HG03108 (cell line): ENCODE measurements around the gene CDH1.

Source experiments
- ATAC-seq: cut with Tn5 transposase; IDR thresholded peaks from one replicate; pipeline ENCODE4 v1.9.1; 2021; ENCODE audit warnings: moderate library complexity; ENCODE audit not compliant: unreplicated experiment

Gene CDH1

DNA sequence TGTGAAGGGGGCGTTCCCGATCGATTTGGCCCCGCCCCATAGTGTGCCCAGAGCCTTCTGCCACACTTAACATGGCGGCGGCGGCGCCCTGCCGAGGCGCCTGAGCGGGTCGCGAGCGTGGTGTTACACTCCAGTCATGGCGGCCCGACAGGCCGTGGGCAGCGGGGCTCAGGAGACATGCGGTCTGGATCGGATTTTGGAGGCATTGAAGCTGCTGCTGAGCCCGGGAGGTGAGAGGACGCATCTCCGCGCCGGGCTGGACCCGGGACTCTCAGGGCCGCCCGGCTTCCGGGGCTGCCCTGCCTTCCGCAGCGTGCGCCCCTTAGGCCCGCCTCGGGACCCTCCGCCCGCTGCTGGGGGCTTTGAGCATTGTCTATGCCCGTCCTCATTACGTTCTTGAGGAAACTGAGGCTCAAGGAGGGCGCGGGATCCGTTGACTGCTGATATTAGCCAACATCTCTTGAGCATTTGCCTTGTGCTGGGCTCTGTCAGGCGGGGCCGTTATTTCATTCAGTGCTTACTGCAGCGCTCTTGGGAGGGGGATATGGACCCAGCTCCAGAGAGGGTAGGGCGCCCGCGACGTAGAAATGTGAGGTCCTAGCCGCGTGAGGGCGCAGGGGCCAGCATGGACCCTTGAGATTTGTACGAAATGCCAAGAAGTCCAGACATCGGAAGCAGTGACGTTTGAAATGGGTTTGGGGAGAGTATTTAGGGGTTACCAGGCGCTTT is 106.6 kb downstream of the CDH1 start, which contains the start of gene TANGO6:
TSS of gene TANGO6 (plus strand) at position 50 of the 729 bp plus-strand sequence. CDS start at position 137, 87 bp downstream.
- peak; percentile 80 for ATAC-seq

GRCh38 chr16:68844211-68844564 is 107.1 kb downstream of the CDH1 start:
- no peak for ATAC-seq

- ATAC-seq, result no peak
Measured at GRCh38 chr16:68848786-68849185, 111.7 kb downstream of the CDH1 start.

GRCh38 chr16:68850481-68850880 is 113.4 kb downstream of the CDH1 start:
- ATAC-seq, result no peak

DNA sequence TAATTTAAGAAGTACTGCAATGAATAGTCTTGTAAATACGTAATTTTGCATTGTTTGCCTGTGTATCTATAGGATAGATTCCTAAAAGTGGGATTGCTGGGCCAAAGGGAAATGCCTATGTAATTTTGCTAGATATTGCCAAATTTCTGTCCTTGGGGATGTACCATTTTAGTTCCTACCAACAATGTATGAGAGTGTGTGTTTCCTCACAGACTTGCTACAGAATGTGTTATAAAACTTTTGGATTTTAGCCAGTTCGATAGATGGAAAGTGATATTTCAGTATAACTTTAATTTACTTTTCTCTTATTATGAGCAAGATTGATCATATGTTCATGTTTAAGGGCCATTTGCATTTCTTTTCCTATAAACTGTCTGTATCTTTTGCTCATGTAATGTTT is 114.5 kb downstream of the CDH1 start:
- no peak for ATAC-seq

DNA sequence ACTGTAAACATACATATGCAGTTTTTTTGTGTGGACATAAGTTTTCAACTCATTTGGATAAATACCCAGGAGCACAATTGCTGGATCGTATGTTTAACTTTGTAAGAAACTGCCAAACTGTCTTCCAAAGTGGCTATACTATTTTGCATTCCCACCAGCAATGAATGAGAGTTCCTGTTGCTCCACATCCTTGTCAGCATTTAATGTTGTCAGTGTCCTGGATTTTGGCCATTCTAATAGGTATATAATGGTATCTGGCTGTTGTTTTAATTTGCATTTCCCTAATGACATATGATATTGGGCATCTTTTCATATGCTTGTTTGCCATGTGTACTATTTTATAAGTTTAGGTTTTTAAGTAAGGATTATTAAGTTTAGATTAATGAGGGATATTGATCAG is 120.4 kb downstream of the CDH1 start:
- ATAC-seq, result no peak

DNA sequence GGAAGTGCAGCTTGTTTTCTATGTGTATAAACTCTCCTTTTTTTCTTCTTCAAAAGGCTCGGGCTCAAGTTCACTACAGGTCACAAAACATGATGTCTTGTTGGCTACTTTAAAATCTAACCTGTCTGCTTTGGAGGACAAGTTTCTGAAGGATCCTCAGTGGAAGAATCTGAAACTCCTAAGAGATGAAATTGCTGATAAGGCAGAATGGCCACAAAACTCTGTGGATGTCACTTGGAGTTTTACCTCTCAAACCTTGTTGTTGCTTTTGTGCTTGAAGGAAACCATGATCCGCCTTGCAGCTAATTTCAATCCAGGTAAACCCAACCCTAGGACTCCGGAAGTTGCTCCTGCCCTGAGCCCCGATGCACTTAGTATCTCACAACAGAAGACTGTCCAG is 122.7 kb downstream of the CDH1 start:
- ATAC-seq, result no peak

DNA sequence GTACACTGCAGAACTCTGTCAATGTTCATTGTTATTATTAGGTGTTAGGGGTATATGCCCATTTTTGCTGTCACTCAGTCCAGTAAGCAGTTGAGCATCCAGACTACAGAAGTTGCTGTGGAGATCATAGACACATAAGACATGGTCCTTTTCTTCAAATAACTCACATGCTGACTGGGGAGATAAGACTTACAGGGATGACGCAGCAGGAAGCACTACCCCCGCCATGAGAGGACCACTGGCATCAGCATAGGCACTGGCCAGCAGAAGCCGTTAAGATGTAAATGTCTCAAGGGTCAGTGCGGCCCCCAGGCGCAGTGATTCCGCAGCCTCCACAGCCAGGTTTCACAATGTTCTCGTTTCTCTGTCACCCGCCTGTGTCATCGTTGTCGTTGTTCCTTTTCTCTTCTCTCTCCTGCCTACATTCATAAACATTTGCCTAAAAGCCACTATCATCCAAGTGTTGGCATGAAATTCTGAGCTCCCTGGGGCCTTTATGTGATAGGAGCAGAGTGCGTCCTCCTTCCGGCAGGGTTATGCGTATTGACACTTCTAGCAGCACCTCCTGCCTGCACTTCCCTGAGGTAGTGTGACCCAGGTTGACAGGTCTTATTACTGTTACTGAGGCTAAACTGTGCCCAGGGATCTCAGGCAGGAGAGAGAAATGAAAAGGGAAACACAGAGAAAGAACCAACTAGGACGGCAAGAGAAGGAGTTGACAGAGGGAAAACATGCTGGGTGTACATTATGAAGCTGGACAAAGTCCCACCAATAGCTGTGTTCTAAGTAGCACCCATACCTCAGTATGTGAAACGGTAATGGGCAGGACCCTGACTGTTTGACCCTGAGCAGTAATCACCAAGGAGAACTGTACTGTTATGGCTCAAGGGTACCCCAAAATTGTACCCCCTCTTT is 124.1 kb downstream of the CDH1 start:
- ATAC-seq, result no peak

GRCh38 chr16:68866933-68867332 is 129.8 kb downstream of the CDH1 start:
- ATAC-seq, result no peak

DNA sequence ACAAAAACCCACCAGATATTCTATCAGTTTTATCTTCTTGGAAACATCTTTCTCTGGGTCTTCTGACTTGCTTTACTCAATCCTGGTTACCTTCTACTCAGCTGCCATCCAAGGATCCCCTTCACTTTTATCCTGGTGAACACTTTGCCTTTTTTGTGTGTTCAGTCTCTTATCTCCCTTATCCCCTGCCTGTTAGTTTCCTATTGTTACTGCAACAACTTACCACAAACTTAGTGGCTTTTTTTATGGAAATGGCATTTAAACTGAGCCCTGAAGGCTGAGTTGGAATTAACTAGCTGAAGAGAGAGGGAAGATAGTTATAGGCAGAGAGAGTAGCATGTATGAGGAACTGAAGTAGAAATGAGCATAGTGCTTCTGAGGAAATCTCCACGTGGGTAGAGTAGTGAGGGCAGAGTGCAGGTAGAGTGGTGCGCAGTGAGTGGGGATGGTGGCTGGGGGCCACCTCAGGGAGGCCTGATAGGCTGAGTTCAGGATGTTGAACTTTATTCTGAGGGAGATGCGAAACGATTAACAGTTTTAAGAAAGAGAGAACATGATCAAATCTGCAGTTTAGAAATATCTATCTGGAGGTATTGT is 132.5 kb downstream of the CDH1 start:
- ATAC-seq, result no peak

DNA sequence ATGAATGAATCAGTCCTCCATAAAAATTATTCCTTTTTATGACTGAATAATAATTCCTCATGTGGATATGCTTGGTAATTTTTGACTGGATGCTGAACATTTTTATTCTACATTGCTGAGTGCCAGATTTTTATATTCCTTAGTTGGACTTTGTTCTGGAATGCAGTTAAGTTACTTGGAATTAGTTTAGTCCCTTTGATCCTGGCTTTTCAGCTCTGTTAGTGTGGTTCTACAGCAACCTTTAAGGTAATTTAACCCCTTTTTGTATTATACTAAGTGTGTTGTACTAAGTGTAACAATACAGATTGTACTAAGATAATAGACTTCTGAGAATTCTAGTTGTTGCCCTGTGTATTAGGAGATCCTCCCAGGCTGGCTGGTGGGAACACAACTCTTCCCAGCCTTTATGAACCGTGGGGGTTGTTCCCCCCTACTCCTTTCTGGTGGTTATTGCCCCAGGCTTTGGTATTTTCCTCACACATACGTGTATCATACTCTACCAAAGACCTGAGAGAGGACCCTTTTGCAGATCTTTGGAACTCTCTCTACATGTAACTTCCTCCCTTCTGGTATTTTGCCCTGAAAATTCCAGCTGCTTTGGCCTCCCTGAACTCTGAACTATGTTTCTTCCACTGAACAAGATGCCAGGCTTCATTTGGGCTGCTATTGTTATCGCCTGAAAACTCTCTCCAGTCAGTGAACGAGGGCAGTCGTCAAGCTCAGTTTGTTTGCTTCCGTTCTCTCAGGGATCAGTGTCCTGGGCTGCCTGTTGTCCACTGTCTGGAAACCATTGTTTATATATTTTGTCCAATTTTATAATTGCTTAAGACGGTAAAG is 136.8 kb downstream of the CDH1 start:
- ATAC-seq, result no peak

DNA sequence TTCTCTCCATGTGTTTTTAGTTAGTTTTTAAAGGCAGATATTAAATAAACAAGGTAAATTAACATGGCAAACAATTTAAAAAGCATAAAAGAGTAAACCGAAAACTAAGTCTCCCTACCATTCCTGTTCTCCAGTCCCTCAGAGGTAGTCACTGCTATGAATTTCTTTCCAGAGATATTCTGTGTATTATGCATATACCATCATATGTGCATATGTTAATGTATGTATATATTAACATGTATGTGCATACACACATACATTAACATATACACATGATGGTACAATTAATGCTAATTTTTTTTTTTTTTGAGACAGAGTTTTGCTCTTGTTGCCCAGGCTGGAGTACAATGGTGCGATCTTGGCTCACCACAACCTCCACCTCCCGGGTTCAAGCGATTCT is 138.8 kb downstream of the CDH1 start:
- ATAC-seq, result no peak

DNA sequence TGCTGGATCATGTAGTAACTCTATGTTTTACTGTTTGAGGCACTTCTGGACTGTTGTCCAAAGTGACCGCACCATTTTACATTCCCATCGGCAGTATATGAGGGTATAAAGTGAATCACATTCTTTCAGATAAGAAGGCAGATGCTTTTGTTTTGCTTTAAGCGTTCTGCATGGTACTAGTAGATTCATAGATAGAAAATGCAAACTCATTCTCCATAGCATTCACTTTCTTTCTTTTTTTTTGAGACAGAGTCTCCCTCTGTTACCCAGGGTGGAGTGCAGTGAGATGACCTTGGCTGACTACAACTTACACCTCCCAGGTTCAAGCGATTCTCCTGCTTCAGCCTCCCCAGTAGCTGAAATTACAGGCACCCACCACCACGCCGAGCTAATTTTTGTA is 146.6 kb downstream of the CDH1 start:
- no peak for ATAC-seq

DNA sequence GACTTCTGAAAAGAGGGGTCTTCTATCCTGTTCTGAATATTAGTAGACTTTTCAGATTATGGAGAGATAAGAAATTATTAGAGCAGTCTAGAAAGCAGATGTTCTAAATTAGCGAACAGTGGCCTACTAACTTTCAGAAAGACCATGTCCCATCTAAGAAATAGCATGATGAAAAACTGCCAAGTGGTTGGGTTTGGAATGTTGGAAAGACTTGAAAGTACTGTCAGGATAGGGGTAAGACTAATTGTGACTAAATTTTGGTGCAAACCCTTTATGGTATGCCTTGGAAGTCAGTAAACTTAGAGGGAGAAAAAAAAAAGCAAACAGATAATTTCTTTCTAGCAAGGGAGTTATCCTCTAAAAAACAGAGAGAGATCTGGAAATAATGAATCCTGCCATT is 147.3 kb downstream of the CDH1 start:
- no peak for ATAC-seq
